ENCODE results near the gene TUG1.

TUG1 gene

GRCh38 chr22:30955153-30955552, 13.9 kb upstream of the TUG1 start:
- TF ChIP-seq, protein P1, sequence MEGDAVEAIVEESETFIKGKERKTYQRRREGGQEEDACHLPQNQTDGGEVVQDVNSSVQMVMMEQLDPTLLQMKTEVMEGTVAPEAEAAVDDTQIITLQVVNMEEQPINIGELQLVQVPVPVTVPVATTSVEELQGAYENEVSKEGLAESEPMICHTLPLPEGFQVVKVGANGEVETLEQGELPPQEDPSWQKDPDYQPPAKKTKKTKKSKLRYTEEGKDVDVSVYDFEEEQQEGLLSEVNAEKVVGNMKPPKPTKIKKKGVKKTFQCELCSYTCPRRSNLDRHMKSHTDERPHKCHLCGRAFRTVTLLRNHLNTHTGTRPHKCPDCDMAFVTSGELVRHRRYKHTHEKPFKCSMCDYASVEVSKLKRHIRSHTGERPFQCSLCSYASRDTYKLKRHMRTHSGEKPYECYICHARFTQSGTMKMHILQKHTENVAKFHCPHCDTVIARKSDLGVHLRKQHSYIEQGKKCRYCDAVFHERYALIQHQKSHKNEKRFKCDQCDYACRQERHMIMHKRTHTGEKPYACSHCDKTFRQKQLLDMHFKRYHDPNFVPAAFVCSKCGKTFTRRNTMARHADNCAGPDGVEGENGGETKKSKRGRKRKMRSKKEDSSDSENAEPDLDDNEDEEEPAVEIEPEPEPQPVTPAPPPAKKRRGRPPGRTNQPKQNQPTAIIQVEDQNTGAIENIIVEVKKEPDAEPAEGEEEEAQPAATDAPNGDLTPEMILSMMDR (IDR thresholded peaks at IDR 0.05; ENCODE audit: insufficient read depth, low read depth, low read length, missing control alignments), result no peak
- DNase-seq (ENCODE audit: low read depth), result no peak
- no peak overlapping the region for H3K4me3 ChIP-seq (ENCODE audit: low read depth, low read length)

DNA sequence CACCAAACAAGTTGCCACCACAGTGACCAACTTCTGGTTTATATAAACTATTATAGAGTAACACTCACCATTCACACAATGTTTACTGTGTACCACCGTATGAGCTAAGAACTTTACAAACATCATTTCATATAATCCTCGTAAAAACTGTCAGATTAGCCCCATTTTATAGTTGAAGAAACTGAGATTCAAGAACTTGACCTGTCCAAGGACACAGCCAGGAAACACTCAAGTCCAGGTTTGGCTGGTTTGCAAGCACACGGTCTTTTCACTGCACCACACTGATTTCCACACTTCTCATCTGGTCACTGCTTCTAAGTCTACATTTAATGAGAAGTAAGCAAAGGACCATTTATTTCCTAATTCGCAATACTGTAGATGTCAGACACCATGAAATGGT, 4.2 kb upstream of the TUG1 start:
- no peak for DNase-seq (ENCODE audit: low read depth)
- TF ChIP-seq, protein P1 (IDR thresholded peaks at IDR 0.05; ENCODE audit: insufficient read depth, low read depth, low read length, missing control alignments), result no peak
- no peak overlapping the region for H3K4me3 ChIP-seq (ENCODE audit: low read depth, low read length)

- DNase-seq (ENCODE audit: low read depth), result peak; percentile 77
These were observed 796 bp upstream of the TUG1 start, which contains the start of gene MORC2 for GRCh38 chr22:30968015-30968923. Gene MORC2 (minus strand): TSS chr22:30968774. CDS start chr22:30967889, 885 bp downstream.

DNA sequence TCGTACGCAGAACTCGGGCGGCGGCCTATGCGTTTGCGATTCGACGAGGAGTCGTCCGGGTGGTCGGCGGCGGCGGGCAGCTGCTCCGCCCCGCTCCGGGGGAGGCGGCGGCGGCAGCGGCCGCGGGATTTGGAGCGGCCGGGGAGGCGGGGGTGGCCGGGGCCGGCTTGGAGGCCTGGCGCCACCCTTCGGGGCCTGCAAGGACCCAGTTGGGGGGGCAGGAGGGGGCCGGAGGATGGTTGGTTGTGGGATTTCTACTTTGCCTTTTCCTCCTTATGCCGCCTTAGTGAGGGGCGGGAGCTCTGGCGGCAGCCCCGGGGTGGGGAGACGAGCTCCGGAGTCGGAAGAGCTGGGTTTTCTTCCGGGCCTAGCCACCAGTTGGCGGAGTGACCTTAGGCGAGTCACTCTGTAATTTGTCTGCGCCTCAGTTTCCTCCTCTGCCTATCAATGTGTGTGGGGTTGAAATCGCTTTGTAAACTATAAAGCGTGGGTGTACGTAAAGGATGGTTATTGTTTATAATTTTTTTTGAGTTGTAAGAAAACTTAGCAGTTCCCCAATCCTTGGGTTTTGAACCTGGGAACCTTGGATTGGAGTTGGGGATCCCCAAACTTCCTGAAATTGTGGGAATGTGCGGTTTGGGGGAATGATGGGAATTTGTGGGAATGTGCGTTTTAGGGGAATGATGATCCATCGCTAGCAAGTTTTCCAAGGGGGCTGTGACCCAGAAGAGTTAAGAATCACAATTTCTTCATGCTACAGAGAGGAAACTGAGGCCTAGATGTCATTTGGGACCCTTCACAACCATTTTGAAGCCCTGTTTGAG, 679 bp downstream of the TUG1 start:
- DNase-seq (ENCODE audit: low read depth), result peak; percentile 80
- H3K4me3 ChIP-seq (ENCODE audit: low read depth, low read length), result peak overlapping the region; percentile 97
- TF ChIP-seq, protein P1 (IDR thresholded peaks at IDR 0.05; ENCODE audit: insufficient read depth, low read depth, low read length, missing control alignments), result no peak

More at GRCh38 chr22:30968015-30968923, 796 bp upstream of the TUG1 start, which contains the start of gene MORC2:
- TF ChIP-seq, protein P1 (IDR thresholded peaks at IDR 0.05; ENCODE audit: insufficient read depth, low read depth, low read length, missing control alignments), result no peak
- peak within 1 kb of the TSS; percentile 97 for H3K4me3 ChIP-seq (ENCODE audit: low read depth, low read length)

GRCh38 chr22:30970356-30970746, 1.3 kb downstream of the TUG1 start:
- H3K4me3 ChIP-seq (ENCODE audit: low read depth, low read length), result peak overlapping the region; percentile 97
- no peak for DNase-seq (ENCODE audit: low read depth)
- TF ChIP-seq, protein P1 (IDR thresholded peaks at IDR 0.05; ENCODE audit: insufficient read depth, low read depth, low read length, missing control alignments), result no peak

DNA sequence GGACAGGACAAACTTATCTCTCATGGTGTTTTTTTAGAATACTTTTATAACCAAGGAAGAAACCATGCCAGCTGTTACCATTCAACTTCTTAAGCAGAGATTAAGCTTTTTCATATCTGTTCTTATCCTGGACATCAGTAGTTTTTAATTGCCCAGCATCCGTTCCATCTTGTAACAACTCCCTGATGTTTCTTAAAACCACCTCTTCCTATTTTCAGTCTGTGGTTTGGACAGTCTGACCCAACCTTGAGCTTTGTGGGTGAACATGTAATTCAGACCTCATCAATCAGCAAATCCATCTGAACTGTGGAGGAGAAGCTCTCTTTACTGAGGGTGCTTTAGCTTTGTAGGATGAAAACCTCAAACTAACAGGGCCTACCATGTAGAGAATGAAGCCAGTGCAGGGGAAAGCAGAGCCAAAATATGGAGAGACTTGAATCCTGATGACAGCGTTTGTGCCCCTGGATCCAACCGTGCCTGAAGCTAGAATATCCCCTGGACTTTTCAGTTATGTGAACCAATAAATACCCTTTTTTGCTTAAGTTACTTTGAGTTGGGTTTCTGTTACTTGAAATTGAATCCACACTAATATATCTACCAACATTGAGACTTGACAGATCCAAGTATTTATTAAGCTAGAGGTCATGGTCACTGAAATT, 9.4 kb downstream of the TUG1 start:
- H3K4me3 ChIP-seq (ENCODE audit: low read depth, low read length), result no peak overlapping the region
- DNase-seq (ENCODE audit: low read depth), result no peak
- TF ChIP-seq, protein P1 (IDR thresholded peaks at IDR 0.05; ENCODE audit: insufficient read depth, low read depth, low read length, missing control alignments), result no peak
